Endothelial cell (in vitro differentiated cells): ENCODE data around the gene CX3CL1. TPM values are rescaled to one million over a fixed set of nuclear protein-coding genes. Genes with fewer than 3 reads are reported as not detected.

Source experiments
- DNase-seq: peaks from one replicate; pipeline ENCODE4 v3.0.0; 2021; ENCODE audit warnings: low spot score
- H3K27ac Mint-ChIP-seq: one replicate; pipeline ENCODE4 v1.8.0; 2021; ENCODE audit warnings: mixed read lengths, inconsistent platforms; ENCODE audit not compliant: unreplicated experiment
- H3K27me3 Mint-ChIP-seq: one replicate; pipeline ENCODE4 v1.8.0; 2021; ENCODE audit warnings: mild to moderate bottlenecking, moderate library complexity, mixed read lengths, inconsistent platforms; ENCODE audit not compliant: unreplicated experiment
- H3K36me3 Mint-ChIP-seq: one replicate; pipeline ENCODE4 v1.8.0; 2021; ENCODE audit warnings: mild to moderate bottlenecking, low read depth, mixed read lengths, inconsistent platforms; ENCODE audit not compliant: unreplicated experiment
- H3K4me1 Mint-ChIP-seq: one replicate; pipeline ENCODE4 v1.8.0; 2021; ENCODE audit warnings: mild to moderate bottlenecking, mixed read lengths, inconsistent platforms; ENCODE audit not compliant: unreplicated experiment
- H3K4me3 Mint-ChIP-seq: one replicate; pipeline ENCODE4 v1.8.0; 2021; ENCODE audit warnings: mild to moderate bottlenecking, mixed read lengths, inconsistent platforms; ENCODE audit not compliant: unreplicated experiment
- H3K9me3 Mint-ChIP-seq: one replicate; pipeline ENCODE4 v1.8.0; 2021; ENCODE audit warnings: mixed read lengths, inconsistent platforms; ENCODE audit not compliant: unreplicated experiment
- CTCF ChIP-seq: fragments of 200-600 bp; sonication (generic); IDR thresholded peaks from one replicate; pipeline ENCODE4 v1.5.0; 2021; ENCODE audit warnings: antibody characterized with exemption; ENCODE audit not compliant: unreplicated experiment
- total RNA-seq: library from RNA; stranded (reverse); fragmentation: NEBNext Ultra II Directional; extraction: Animal tissue kit (Norgen Biotek cat#: 25700); gene quantifications from one replicate; pipeline ENCODE4 v1.2.1, GENCODE V29; 2021; ENCODE audit not compliant: unreplicated experiment

The CX3CL1 gene
- total RNA-seq, 1 donor from 2014 or later = 9.2 TPM

- H3K4me1 Mint-ChIP-seq = peaks cover 10% of the 10 kb centered on the region
- no peaks in the 10 kb centered on the region for H3K36me3 Mint-ChIP-seq
- DNase-seq = no peak
- H3K4me3 Mint-ChIP-seq = no peak overlapping the region
- H3K27me3 Mint-ChIP-seq = peaks cover 1% of the 10 kb centered on the region
- H3K9me3 Mint-ChIP-seq = no peaks in the 10 kb centered on the region
- TF ChIP-seq CTCF = no peak
- no peak overlapping the region for H3K27ac Mint-ChIP-seq
Measured at GRCh38 chr16:57379579-57379978, 7.3 kb downstream of the CX3CL1 start.

- H3K4me1 Mint-ChIP-seq = peaks cover 10% of the 10 kb centered on the region
Measured at GRCh38 chr16:57380671-57381462, 8.6 kb downstream of the CX3CL1 start.

GRCh38 chr16:57381791-57382534 is 9.7 kb downstream of the CX3CL1 start:
- TF ChIP-seq CTCF = no peak
- no peaks in the 10 kb centered on the region for H3K36me3 Mint-ChIP-seq
- DNase-seq = no peak
- peaks cover 12% of the 10 kb centered on the region for H3K4me1 Mint-ChIP-seq
- no peaks in the 10 kb centered on the region for H3K9me3 Mint-ChIP-seq
- no peak overlapping the region for H3K27ac Mint-ChIP-seq
- no peak overlapping the region for H3K4me3 Mint-ChIP-seq
- peaks cover 3% of the 10 kb centered on the region for H3K27me3 Mint-ChIP-seq

More at GRCh38 chr16:57380671-57381462, 8.6 kb downstream of the CX3CL1 start:
- H3K27me3 Mint-ChIP-seq = peaks cover 3% of the 10 kb centered on the region
- DNase-seq = no peak
- no peak for TF ChIP-seq CTCF
- no peaks in the 10 kb centered on the region for H3K36me3 Mint-ChIP-seq
- no peak overlapping the region for H3K4me3 Mint-ChIP-seq
- H3K27ac Mint-ChIP-seq = peak overlapping the region; percentile 10
- no peaks in the 10 kb centered on the region for H3K9me3 Mint-ChIP-seq

GRCh38 chr16:57382535-57383275 is 10.4 kb downstream of the CX3CL1 start:
- no peaks in the 10 kb centered on the region for H3K36me3 Mint-ChIP-seq
- H3K4me1 Mint-ChIP-seq = peaks cover 12% of the 10 kb centered on the region
- no peak for TF ChIP-seq CTCF
- no peaks in the 10 kb centered on the region for H3K9me3 Mint-ChIP-seq
- peak overlapping the region; percentile 30 for H3K27ac Mint-ChIP-seq
- no peak overlapping the region for H3K4me3 Mint-ChIP-seq
- H3K27me3 Mint-ChIP-seq = peaks cover 5% of the 10 kb centered on the region
- no peak for DNase-seq
